ENCODE data around the gene KMT2E.

- TF ChIP-seq, protein P1, sequence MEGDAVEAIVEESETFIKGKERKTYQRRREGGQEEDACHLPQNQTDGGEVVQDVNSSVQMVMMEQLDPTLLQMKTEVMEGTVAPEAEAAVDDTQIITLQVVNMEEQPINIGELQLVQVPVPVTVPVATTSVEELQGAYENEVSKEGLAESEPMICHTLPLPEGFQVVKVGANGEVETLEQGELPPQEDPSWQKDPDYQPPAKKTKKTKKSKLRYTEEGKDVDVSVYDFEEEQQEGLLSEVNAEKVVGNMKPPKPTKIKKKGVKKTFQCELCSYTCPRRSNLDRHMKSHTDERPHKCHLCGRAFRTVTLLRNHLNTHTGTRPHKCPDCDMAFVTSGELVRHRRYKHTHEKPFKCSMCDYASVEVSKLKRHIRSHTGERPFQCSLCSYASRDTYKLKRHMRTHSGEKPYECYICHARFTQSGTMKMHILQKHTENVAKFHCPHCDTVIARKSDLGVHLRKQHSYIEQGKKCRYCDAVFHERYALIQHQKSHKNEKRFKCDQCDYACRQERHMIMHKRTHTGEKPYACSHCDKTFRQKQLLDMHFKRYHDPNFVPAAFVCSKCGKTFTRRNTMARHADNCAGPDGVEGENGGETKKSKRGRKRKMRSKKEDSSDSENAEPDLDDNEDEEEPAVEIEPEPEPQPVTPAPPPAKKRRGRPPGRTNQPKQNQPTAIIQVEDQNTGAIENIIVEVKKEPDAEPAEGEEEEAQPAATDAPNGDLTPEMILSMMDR (IDR thresholded peaks at IDR 0.05; ENCODE audit: low read length): no peak; the same call in 1 of the 2 replicates
- TF ChIP-seq EZH2 (IDR thresholded peaks at IDR 0.05; ENCODE audit: borderline replicate concordance, low read length): no peak
These were observed 13.3 kb downstream of the KMT2E start for GRCh38 chr7:105027176-105027853.
